Measurements from ENCODE around the gene FBXO31. TPM values are rescaled to one million over a fixed set of nuclear protein-coding genes. Genes with fewer than 3 reads are reported as not detected.

The FBXO31 gene
- total and polyA plus RNA-seq, 10 of the 15 experiments (the other 5 are each of a cell fraction or from before 2014, with no cell fraction given), result 0.19 to 33.1 (median 10.3) TPM

DNA sequence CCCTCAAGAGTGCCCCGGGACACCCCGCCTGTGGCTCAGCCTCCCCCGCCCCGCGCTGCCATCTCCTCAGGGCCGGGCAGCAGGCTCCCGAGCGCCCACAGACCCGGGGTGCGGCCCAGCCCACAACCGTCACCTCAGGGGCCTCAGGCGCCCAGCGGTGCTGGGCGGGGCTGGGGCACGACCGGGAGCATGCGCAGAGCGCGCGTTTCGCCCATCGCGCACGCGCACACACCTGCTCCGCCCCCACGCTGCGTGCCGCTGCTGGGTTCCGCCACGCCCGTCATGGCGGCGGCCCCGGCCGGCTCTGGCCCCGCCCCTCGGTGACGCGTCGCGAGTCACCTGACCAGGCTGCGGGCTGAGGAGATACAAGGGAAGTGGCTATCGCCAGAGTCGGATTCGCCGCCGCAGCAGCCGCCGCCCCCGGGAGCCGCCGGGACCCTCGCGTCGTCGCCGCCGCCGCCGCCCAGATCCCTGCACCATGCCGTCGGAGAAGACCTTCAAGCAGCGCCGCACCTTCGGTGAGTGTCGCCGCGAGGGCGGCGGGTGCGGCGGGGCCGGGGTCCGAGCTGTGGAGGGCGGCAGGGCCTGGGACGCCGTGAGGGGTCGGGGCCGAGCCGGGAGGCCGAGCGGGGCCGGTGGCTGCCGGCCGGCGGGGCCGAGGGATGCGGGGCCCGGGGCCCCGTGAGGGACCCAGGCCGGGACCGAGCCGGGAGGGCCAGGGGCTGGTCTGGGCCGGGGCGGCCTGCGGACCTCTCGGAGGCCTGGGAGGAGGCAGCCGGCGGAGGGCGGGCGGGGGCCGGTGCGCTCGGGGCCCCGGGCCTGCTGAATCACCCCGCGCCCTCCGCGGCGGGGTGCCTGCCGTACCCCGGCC, 8.6 kb upstream of the FBXO31 start, which contains the start of gene MAP1LC3B (continued):
- TF ChIP-seq, protein P1, sequence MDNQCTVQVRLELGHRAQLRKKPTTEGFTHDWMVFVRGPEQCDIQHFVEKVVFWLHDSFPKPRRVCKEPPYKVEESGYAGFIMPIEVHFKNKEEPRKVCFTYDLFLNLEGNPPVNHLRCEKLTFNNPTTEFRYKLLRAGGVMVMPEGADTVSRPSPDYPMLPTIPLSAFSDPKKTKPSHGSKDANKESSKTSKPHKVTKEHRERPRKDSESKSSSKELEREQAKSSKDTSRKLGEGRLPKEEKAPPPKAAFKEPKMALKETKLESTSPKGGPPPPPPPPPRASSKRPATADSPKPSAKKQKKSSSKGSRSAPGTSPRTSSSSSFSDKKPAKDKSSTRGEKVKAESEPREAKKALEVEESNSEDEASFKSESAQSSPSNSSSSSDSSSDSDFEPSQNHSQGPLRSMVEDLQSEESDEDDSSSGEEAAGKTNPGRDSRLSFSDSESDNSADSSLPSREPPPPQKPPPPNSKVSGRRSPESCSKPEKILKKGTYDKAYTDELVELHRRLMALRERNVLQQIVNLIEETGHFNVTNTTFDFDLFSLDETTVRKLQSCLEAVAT (IDR thresholded peaks at IDR 0.05), result no peak
- TF ChIP-seq MEF2A (IDR thresholded peaks at IDR 0.05; ENCODE audit: insufficient read depth, low read depth, low read length) (no peak), NR2C2 (IDR thresholded peaks at IDR 0.05; ENCODE audit: borderline replicate concordance, control insufficient read depth, insufficient read length, low read depth) (no peak), SPI1 (IDR thresholded peaks at IDR 0.05; ENCODE audit: borderline replicate concordance, insufficient read depth, low read depth, low read length) (peak; percentile 44; the same call in 1 of the 2 replicates), EP300 (IDR thresholded peaks at IDR 0.05; ENCODE audit: borderline replicate concordance in 1 of 2, control insufficient read depth in 1 of 2, low read depth in 2 of 2, low read length in 2 of 2) (peak in 1 of 2 experiments; percentile 53; a peak in 1 of 4 replicates), ETV6 (conservative IDR thresholded peaks at IDR 0.05 in 1 of 2, IDR thresholded peaks at IDR 0.05 in 1 of 2; ENCODE audit: borderline replicate concordance in 1 of 2, low read depth in 1 of 2) (no peak), SKIL (IDR thresholded peaks at IDR 0.05; ENCODE audit: low read depth, poor library complexity, severe bottlenecking) (no peak), IKZF2 (IDR thresholded peaks at IDR 0.05) (no peak), TCF3 (IDR thresholded peaks at IDR 0.05; ENCODE audit: borderline replicate concordance, insufficient read depth, low read depth, low read length) (no peak), POU2F2 (IDR thresholded peaks at IDR 0.05; ENCODE audit: borderline replicate concordance, low read depth, low read length) (no peak), ATF7 (IDR thresholded peaks at IDR 0.05; ENCODE audit: low read depth) (no peak), POLR2AphosphoS5 (IDR thresholded peaks at IDR 0.05; ENCODE audit: low read length) (peak; percentile 75), NBN (IDR thresholded peaks at IDR 0.05) (no peak), SP1 (IDR thresholded peaks at IDR 0.05; ENCODE audit: low read depth, low read length) (peak; percentile 93), RBBP5 (conservative IDR thresholded peaks at IDR 0.05) (no peak)
- TF ChIP-seq, protein P2, sequence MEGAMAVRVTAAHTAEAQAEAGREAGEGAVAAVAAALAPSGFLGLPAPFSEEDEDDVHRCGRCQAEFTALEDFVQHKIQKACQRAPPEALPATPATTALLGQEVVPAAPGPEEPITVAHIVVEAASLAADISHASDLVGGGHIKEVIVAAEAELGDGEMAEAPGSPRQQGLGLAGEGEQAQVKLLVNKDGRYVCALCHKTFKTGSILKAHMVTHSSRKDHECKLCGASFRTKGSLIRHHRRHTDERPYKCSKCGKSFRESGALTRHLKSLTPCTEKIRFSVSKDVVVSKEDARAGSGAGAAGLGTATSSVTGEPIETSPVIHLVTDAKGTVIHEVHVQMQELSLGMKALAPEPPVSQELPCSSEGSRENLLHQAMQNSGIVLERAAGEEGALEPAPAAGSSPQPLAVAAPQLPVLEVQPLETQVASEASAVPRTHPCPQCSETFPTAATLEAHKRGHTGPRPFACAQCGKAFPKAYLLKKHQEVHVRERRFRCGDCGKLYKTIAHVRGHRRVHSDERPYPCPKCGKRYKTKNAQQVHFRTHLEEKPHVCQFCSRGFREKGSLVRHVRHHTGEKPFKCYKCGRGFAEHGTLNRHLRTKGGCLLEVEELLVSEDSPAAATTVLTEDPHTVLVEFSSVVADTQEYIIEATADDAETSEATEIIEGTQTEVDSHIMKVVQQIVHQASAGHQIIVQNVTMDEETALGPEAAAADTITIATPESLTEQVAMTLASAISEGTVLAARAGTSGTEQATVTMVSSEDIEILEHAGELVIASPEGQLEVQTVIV (IDR thresholded peaks at IDR 0.05; ENCODE audit: borderline replicate concordance, partially characterized antibody), result peak; percentile 88
- TF ChIP-seq, protein P3, sequence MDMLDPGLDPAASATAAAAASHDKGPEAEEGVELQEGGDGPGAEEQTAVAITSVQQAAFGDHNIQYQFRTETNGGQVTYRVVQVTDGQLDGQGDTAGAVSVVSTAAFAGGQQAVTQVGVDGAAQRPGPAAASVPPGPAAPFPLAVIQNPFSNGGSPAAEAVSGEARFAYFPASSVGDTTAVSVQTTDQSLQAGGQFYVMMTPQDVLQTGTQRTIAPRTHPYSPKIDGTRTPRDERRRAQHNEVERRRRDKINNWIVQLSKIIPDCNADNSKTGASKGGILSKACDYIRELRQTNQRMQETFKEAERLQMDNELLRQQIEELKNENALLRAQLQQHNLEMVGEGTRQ (IDR thresholded peaks at IDR 0.05; ENCODE audit: borderline replicate concordance, low read depth, low read length), result peak; percentile 81
- TF ChIP-seq, protein P4, sequence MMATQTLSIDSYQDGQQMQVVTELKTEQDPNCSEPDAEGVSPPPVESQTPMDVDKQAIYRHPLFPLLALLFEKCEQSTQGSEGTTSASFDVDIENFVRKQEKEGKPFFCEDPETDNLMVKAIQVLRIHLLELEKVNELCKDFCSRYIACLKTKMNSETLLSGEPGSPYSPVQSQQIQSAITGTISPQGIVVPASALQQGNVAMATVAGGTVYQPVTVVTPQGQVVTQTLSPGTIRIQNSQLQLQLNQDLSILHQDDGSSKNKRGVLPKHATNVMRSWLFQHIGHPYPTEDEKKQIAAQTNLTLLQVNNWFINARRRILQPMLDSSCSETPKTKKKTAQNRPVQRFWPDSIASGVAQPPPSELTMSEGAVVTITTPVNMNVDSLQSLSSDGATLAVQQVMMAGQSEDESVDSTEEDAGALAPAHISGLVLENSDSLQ (IDR thresholded peaks at IDR 0.05), result peak; percentile 73
